IgD-negative memory B cell (primary cell): Measurements from ENCODE around the gene PRR16. TPM values are rescaled to one million over a fixed set of nuclear protein-coding genes. Genes with fewer than 3 reads are reported as not detected.

Experiments
- H3K27ac Mint-ChIP-seq, 3 donors: one replicate each; pipeline ENCODE4 v1.8.0; 2020 to 2022; ENCODE audit warnings: mild to moderate bottlenecking in 3 of 3, mixed read lengths in 3 of 3, moderate library complexity in 1 of 3
- H3K27me3 Mint-ChIP-seq: one replicate; pipeline ENCODE4 v1.8.0; 2021; ENCODE audit warnings: mixed read lengths
- H3K36me3 Mint-ChIP-seq: one replicate; pipeline ENCODE4 v1.8.0; 2020; ENCODE audit warnings: mild to moderate bottlenecking, mixed read lengths
- H3K4me1 Mint-ChIP-seq, 3 donors: one replicate each; pipeline ENCODE4 v1.8.0; 2020 to 2022; ENCODE audit warnings: mixed read lengths in 3 of 3, mild to moderate bottlenecking in 1 of 3
- H3K4me3 Mint-ChIP-seq, 4 donors: one replicate each; pipeline ENCODE4 v1.8.0; 2020 to 2022; ENCODE audit warnings: mild to moderate bottlenecking in 4 of 4, mixed read lengths in 4 of 4, moderate library complexity in 3 of 4
- H3K9me3 Mint-ChIP-seq, 3 donors: one replicate each; pipeline ENCODE4 v1.8.0; 2020 to 2021; ENCODE audit warnings: mixed read lengths in 3 of 3, mild to moderate bottlenecking in 1 of 3
- polyA plus RNA-seq: library from polyadenylated mRNA; unstranded; fragments of 300-500 nt; fragmentation: Illumina TruSeq; gene quantifications from one replicate; pipeline ENCODE4 v1.2.3, GENCODE V29; 2021

PRR16 gene
- polyA plus RNA-seq, 1 donor from 2014 or later: not detected

DNA sequence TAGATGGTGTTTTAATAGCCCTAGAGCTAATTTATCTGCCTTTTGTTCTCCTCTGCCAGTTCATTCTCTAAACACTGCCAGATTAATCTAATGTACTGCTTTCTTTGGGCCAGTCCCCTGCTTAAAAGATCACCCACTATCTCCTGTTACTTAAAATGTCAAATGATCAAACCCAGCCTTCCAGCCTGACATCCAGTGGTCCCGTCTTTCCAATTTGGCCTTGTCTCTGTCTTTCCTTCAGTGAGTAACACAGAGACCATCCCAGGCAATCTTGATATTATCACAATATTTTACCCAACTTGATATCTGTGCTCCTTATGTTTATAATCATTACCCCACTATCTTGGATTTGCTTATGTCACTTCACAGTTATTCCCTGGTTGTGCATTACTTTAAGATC, 12.0 kb downstream of the PRR16 start:
- H3K27me3 Mint-ChIP-seq: peaks cover 2% of the 10 kb centered on the region
- H3K36me3 Mint-ChIP-seq: no peaks in the 10 kb centered on the region
- no peaks in the 10 kb centered on the region for H3K9me3 Mint-ChIP-seq
- H3K4me1 Mint-ChIP-seq: no peaks in the 10 kb centered on the region
- no peak overlapping the region for H3K4me3 Mint-ChIP-seq
- no peak overlapping the region for H3K27ac Mint-ChIP-seq

GRCh38 chr5:120479066-120479465, 15.0 kb downstream of the PRR16 start:
- H3K9me3 Mint-ChIP-seq: no peaks in the 10 kb centered on the region
- no peaks in the 10 kb centered on the region for H3K4me1 Mint-ChIP-seq
- H3K4me3 Mint-ChIP-seq: no peak overlapping the region
- H3K27ac Mint-ChIP-seq: no peak overlapping the region
- H3K36me3 Mint-ChIP-seq: no peaks in the 10 kb centered on the region
- H3K27me3 Mint-ChIP-seq: peaks cover 2% of the 10 kb centered on the region

GRCh38 chr5:120499876-120500563, 35.9 kb downstream of the PRR16 start:
- peaks cover 5% of the 10 kb centered on the region for H3K27me3 Mint-ChIP-seq
- H3K36me3 Mint-ChIP-seq: peaks cover 2% of the 10 kb centered on the region
- peaks cover 0 to 4% (median 2%) of the 10 kb centered on the region in 3 donors for H3K9me3 Mint-ChIP-seq
- H3K4me1 Mint-ChIP-seq: no peaks in the 10 kb centered on the region
- no peak overlapping the region for H3K27ac Mint-ChIP-seq
- no peak overlapping the region for H3K4me3 Mint-ChIP-seq

- peaks cover 5% of the 10 kb centered on the region for H3K27me3 Mint-ChIP-seq
- no peaks in the 10 kb centered on the region for H3K4me1 Mint-ChIP-seq
- H3K4me3 Mint-ChIP-seq: no peak overlapping the region
- peaks cover 0 to 2% (median 0%) of the 10 kb centered on the region in 3 donors for H3K9me3 Mint-ChIP-seq
- H3K27ac Mint-ChIP-seq: no peak overlapping the region
- peaks cover 2% of the 10 kb centered on the region for H3K36me3 Mint-ChIP-seq
These were observed 38.4 kb downstream of the PRR16 start for GRCh38 chr5:120502531-120502930.

DNA sequence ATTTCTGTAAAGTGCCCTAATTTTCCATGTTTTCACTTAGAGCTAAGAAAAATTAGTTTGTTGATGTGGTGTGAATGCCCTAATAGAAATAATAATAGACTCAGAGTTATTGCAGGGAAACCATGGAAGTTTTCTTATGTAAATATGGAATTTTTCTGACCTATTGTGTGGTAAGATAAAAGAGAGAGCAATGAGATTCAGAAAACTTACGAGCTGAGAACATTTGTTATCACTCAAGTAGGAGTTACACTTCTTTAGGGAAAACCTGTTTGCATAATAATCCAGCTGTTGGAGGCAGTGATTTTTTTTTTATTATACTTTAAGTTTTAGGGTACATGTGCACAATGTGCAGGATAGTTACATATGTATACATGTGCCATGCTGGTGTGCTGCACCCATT, 39.2 kb downstream of the PRR16 start:
- Mint-ChIP-seq H3K27me3 (peaks cover 5% of the 10 kb centered on the region), H3K9me3 (peaks cover 0 to 2% (median 0%) of the 10 kb centered on the region in 3 donors), H3K4me1 (no peaks in the 10 kb centered on the region), H3K27ac (no peak overlapping the region), H3K36me3 (peaks cover 2% of the 10 kb centered on the region), H3K4me3 (no peak overlapping the region)

- Mint-ChIP-seq H3K36me3 (peaks cover 2% of the 10 kb centered on the region), H3K27me3 (peaks cover 4% of the 10 kb centered on the region), H3K27ac (no peak overlapping the region), H3K4me1 (no peaks in the 10 kb centered on the region), H3K9me3 (peaks cover 0 to 2% (median 0%) of the 10 kb centered on the region in 3 donors), H3K4me3 (no peak overlapping the region)
These were observed 40.0 kb downstream of the PRR16 start for GRCh38 chr5:120504057-120504456.

GRCh38 chr5:120507197-120507596, 43.1 kb downstream of the PRR16 start:
- H3K4me3 Mint-ChIP-seq: no peak overlapping the region
- H3K36me3 Mint-ChIP-seq: peaks cover 2% of the 10 kb centered on the region
- H3K27ac Mint-ChIP-seq: no peak overlapping the region
- H3K4me1 Mint-ChIP-seq: no peaks in the 10 kb centered on the region
- H3K9me3 Mint-ChIP-seq: peaks cover 0 to 2% (median 0%) of the 10 kb centered on the region in 3 donors
- H3K27me3 Mint-ChIP-seq: no peaks in the 10 kb centered on the region

DNA sequence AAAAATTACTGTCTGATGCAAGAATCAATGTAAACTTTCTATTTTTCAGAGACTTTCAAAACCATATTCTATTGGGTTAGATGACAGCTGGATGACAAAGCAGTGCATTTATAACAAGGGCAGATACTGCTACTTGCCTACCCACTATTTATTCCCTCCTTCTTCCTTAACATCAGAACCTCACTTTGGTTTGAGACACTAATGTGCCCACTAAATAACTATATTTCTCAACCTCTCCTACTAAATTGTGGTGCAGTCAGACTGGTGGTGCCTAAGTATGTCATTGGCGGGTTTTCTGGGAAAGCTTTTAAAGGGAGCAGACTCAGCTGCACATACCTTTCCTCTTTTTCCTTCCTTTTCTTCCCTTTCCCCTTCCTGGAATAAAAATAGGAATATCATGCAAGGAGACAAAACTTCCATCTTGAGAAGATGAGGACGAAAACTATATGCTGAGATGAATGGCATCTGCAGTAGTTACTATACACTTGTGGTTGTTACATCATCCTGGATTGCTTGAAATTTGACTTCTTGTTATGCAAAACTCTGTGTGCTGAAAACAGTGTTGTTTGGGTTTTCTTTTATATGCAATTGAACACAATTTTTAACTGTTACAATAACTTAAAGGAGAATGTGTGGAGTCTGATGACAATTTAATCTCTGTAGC, 43.8 kb downstream of the PRR16 start:
- Mint-ChIP-seq H3K4me1 (no peaks in the 10 kb centered on the region), H3K27me3 (no peaks in the 10 kb centered on the region), H3K27ac (no peak overlapping the region), H3K4me3 (no peak overlapping the region), H3K36me3 (peaks cover 2% of the 10 kb centered on the region), H3K9me3 (peaks cover 0 to 2% (median 0%) of the 10 kb centered on the region in 3 donors)

- Mint-ChIP-seq H3K27me3 (no peaks in the 10 kb centered on the region), H3K9me3 (peaks cover 0 to under 1% (median 0%) of the 10 kb centered on the region in 3 donors), H3K4me3 (no peak overlapping the region), H3K4me1 (no peaks in the 10 kb centered on the region), H3K36me3 (peaks cover 2% of the 10 kb centered on the region), H3K27ac (no peak overlapping the region)
These were observed 45.0 kb downstream of the PRR16 start for GRCh38 chr5:120509053-120509452.

DNA sequence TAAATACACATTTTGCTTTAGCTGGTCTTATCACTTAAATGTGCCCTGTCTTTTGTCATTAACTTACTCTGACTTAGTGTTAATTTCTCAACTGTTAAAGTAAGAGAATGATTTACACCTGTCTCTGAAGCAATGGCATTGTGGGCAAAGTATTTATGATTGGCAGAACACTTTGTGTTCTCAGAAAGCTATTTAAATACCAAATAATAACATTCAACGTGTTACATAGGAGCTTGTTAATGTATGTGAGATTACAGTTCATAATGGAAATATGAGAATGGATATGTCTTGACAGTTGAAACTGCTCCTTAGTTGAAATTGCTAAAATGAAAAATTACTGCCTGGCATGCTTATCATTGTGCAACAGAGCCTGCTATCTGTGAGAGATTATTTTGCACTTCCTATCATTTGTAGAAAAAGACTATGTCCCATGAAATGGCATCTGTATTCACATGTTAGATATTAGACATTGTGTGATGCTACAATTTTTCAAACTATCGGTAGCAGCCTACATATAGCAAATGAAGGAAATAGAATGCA, 46.1 kb downstream of the PRR16 start:
- no peaks in the 10 kb centered on the region for H3K4me1 Mint-ChIP-seq
- H3K9me3 Mint-ChIP-seq: peaks cover 0 to 2% (median 0%) of the 10 kb centered on the region in 3 donors
- no peak overlapping the region for H3K4me3 Mint-ChIP-seq
- H3K36me3 Mint-ChIP-seq: no peaks in the 10 kb centered on the region
- no peaks in the 10 kb centered on the region for H3K27me3 Mint-ChIP-seq
- no peak overlapping the region for H3K27ac Mint-ChIP-seq

GRCh38 chr5:120510994-120511686, 47.0 kb downstream of the PRR16 start:
- no peak overlapping the region for H3K27ac Mint-ChIP-seq
- H3K36me3 Mint-ChIP-seq: no peaks in the 10 kb centered on the region
- no peaks in the 10 kb centered on the region for H3K4me1 Mint-ChIP-seq
- peaks cover 0 to 2% (median 0%) of the 10 kb centered on the region in 3 donors for H3K9me3 Mint-ChIP-seq
- H3K4me3 Mint-ChIP-seq: no peak overlapping the region
- H3K27me3 Mint-ChIP-seq: no peaks in the 10 kb centered on the region

DNA sequence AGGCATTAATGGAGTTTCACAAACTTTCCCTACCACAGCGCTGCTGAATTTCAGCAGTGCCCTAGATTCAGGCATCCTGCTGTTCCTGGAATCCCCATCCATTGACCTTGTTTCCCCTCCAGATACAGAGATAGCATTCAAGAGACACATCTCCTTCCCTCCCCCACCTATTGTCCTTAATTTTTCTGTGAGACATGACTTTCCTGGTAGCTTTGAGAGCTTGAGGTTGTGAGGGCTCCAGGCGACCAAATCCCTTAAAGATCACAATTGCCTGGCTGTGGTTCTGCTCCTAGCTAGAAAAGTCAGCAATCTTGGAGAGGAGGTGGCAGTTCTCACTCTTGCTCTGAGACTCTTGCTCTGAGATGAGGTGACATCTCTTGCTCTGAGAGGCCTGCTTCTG, 48.0 kb downstream of the PRR16 start:
- H3K27ac Mint-ChIP-seq: no peak overlapping the region
- no peaks in the 10 kb centered on the region for H3K4me1 Mint-ChIP-seq
- H3K4me3 Mint-ChIP-seq: no peak overlapping the region
- no peaks in the 10 kb centered on the region for H3K27me3 Mint-ChIP-seq
- H3K9me3 Mint-ChIP-seq: peaks cover 0 to 2% (median 0%) of the 10 kb centered on the region in 3 donors
- H3K36me3 Mint-ChIP-seq: no peaks in the 10 kb centered on the region

DNA sequence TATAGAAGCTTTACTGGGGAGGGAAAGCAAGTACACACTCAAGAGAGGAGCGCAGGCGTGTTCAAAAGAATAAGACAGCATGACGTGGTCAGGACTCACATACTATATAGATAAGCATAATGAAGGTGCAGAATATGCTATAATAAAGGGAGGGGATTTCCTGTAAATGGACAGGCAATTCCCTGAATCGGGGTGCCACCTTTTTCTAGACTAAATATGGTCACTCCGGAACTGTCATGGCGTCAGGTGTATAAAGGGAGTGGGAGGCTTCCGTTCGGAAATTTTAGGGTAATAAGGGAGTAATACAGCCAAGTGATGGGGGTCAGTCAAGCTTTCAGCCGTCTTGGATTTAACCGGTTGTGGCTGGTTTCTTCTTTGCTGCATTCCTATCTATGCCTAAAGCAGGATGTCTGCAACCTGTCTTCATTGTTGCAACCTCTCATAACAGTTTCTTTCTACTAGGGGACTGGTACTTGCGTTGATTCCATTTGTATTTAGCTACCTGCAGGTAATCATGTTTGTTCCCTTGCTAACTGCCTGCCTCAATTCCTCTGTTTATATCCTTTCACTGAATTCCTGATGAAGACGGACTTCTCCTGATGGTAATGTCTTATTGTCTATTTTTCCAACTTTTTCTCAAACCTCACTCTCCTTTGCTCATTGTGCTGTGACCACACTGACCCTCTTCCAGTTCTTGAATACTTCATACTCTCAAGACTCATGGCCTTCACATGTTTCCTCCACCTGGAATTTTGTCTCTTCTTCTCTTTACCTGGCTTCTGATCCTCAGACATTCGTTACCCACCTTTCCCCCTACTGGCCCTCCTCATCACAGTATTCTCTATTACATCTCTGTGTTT, 48.9 kb downstream of the PRR16 start:
- H3K4me3 Mint-ChIP-seq: no peak overlapping the region
- H3K27ac Mint-ChIP-seq: no peak overlapping the region
- no peaks in the 10 kb centered on the region for H3K4me1 Mint-ChIP-seq
- no peaks in the 10 kb centered on the region for H3K27me3 Mint-ChIP-seq
- H3K9me3 Mint-ChIP-seq: peaks cover 0 to 2% (median 0%) of the 10 kb centered on the region in 3 donors
- H3K36me3 Mint-ChIP-seq: no peaks in the 10 kb centered on the region

- no peaks in the 10 kb centered on the region for H3K4me1 Mint-ChIP-seq
- H3K27ac Mint-ChIP-seq: no peak overlapping the region
- no peaks in the 10 kb centered on the region for H3K27me3 Mint-ChIP-seq
- H3K36me3 Mint-ChIP-seq: no peaks in the 10 kb centered on the region
- H3K4me3 Mint-ChIP-seq: no peak overlapping the region
- peaks cover 0 to 2% (median 0%) of the 10 kb centered on the region in 3 donors for H3K9me3 Mint-ChIP-seq
These were observed 52.7 kb downstream of the PRR16 start for GRCh38 chr5:120516805-120517204.
